ENCODE results near the gene PCDH9.
A peak's percentile ranks its signal among the peaks of the same experiment; 100 is the strongest.

PCDH9 gene

GRCh38 chr13:67229481-67230403 lies at the start of gene PCDH9:
TSS of gene PCDH9 (minus strand) at chr13:67230336. CDS start at chr13:67228440, 1,896 bp downstream.
- no peak for DNase-seq (ENCODE audit: low read depth in 3 of 3)

GRCh38 chr13:67278235-67278634 lies 48.1 kb upstream of the PCDH9 start:
- no peak for DNase-seq (ENCODE audit: low read depth in 3 of 3)

GRCh38 chr13:67277581-67277980 lies 47.4 kb upstream of the PCDH9 start:
- no peak for DNase-seq (ENCODE audit: low read depth in 3 of 3)

GRCh38 chr13:67275351-67275960 lies 45.3 kb upstream of the PCDH9 start:
- no peak for DNase-seq (ENCODE audit: low read depth in 3 of 3)

- DNase-seq (ENCODE audit: low read depth in 3 of 3) = no peak
Measured at GRCh38 chr13:67273001-67273400, 42.9 kb upstream of the PCDH9 start.

GRCh38 chr13:67267136-67267535 lies 37.0 kb upstream of the PCDH9 start:
- DNase-seq (ENCODE audit: low read depth in 3 of 3) = no peak

DNA sequence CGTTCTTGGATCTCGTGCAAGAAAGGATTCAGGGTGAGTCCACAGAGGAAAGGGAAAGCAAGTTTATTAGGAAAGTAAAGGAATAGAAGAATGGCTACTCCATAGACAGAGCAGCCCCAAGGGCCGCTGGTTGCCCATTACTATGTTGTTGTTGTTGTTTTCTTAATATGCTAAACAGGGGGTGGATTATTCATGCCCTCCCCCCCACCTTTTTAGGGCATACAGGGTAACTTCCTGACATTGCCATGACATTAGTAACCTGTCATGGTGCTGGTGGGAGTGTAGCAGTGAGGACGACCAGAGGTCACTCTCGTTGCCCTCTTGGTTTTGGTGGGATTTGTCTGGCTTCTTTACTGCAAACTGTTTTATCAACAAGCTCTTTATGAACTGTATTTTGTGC lies 29.1 kb upstream of the PCDH9 start:
- DNase-seq (ENCODE audit: low read depth in 3 of 3) = no peak

- DNase-seq (ENCODE audit: low read depth in 3 of 3) = no peak
Measured at GRCh38 chr13:67258482-67258881, 28.3 kb upstream of the PCDH9 start.

DNA sequence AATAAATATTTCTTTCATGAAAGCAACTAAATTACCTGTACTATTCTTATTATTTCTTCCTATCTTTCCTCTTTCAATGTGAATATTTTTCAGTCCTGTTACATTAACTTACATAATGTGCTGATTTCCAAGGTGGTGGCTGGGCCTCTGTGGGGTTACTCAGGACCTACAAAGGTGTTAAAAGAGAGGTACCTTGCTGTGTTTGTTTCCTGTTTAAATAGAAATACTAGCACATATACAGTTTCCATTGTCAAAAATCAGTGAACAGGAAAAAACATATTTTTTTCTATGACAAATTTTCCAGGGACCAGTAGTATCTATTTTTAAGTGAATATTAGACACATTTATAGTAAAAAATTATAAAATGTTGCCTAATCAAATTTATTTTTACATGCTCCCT lies 8.7 kb upstream of the PCDH9 start:
- no peak for DNase-seq (ENCODE audit: low read depth in 3 of 3)

GRCh38 chr13:67238277-67238859 lies 8.2 kb upstream of the PCDH9 start:
- no peak for DNase-seq (ENCODE audit: low read depth in 3 of 3)

DNA sequence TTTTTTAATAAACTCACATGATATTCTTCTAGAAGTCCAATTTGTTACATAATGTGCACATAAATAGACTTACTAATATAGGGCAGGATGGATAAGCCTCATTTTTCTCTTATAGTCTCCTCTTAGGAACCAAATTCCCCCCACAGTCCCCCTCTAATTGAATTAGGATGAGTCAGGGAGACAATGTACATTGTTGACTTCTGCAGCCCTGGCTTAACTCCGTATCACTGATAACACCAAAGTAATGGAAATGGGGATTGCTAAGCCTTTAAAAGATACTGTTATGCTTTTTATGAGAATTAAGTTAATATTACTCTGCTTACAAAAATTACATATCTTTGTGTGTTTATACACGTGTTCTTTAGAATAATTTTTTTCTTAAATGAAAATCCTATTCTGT lies 5.1 kb upstream of the PCDH9 start:
- no peak for DNase-seq (ENCODE audit: low read depth in 3 of 3)

DNA sequence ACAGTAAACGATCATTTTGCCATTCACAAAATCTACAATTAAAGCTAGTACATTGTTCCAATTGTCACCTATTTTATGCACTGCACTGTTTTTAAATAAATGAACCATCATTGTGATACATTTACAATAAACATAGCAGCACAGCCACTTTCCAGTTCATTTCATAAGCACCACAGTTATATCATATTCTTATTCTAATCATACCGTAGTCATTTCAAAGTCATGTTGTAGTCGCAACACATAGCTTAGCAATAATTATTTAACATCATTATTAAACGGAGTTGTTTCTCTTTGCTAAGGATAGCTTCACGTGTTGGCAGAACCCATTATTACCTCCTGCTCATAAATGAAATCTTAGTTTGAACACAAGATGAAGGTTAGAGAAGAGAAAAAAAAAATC lies 2.2 kb upstream of the PCDH9 start:
- no peak for DNase-seq (ENCODE audit: low read depth in 3 of 3)

- no peak for DNase-seq (ENCODE audit: low read depth in 3 of 3)
Measured at GRCh38 chr13:67231289-67232000, 1.3 kb upstream of the PCDH9 start.

- peak; percentile 73 to 84 (median 82) for DNase-seq (ENCODE audit: low read depth in 3 of 3)
Measured at GRCh38 chr13:67230404-67231288, 510 bp upstream of the PCDH9 start.

- no peak for DNase-seq (ENCODE audit: low read depth in 3 of 3)
Measured at GRCh38 chr13:67228916-67229315, 1.2 kb downstream of the PCDH9 start.

DNA sequence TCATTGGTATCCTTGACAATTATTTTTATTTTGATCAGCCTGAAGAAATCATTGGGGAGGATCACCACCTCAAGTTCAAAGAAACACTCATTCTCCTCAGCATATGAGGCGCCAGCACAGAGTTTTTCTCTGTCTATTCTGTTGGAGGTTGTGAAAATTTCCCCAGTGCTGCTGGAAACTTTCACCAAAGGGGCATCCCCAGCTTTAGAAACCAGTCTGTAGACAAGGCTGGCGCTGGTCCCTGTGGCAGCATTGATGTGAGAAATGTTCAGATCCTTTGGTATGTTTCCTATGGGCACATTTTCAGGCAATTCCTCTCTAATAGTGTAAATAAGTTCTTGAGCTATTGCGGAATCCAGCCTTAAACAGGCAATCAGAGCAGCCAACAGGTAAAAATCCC lies 2.1 kb downstream of the PCDH9 start:
- DNase-seq (ENCODE audit: low read depth in 3 of 3) = no peak

GRCh38 chr13:67227131-67227983 lies 2.8 kb downstream of the PCDH9 start:
- DNase-seq (ENCODE audit: low read depth in 3 of 3) = no peak

GRCh38 chr13:67226696-67227095 lies 3.4 kb downstream of the PCDH9 start:
- no peak for DNase-seq (ENCODE audit: low read depth in 3 of 3)

- no peak for DNase-seq (ENCODE audit: low read depth in 3 of 3)
Measured at GRCh38 chr13:67225252-67226159, 4.6 kb downstream of the PCDH9 start.

All from stimulated activated CD4-positive, alpha-beta T cell treated with anti-CD3 and anti-CD28 coated beads, TNF-alpha, amount 100 ng/mL, for 48 hours (primary cell).